ENCODE measurements around the gene SP140.

Gene SP140

DNA sequence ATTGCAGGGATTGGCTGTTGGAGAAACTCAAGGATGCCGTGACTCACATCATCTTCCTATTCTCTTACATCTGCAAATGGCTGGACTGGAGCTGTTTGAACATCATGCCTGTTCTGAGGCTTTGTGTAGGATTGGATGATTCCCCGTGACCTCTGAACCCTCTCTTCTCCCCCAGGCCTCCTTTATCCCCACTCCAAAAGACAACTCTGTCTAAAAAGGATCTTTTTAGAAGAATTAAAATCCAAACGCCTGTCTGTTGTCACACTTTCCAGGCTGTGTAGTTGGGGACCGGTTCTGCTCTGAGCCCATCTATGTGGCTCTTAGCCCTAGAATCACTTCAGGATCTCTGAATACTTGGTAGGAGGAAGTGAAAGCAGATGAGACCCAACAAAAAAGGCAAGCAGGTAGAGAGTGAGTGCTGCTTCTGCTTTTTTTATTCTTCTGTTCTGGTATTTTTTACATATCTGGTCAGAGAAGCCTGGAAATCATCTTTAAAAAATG is 565 bp downstream of the SP140 start:
- peak; percentile 59 for DNase-seq (ENCODE audit: low spot score)
- TF ChIP-seq, protein P1, sequence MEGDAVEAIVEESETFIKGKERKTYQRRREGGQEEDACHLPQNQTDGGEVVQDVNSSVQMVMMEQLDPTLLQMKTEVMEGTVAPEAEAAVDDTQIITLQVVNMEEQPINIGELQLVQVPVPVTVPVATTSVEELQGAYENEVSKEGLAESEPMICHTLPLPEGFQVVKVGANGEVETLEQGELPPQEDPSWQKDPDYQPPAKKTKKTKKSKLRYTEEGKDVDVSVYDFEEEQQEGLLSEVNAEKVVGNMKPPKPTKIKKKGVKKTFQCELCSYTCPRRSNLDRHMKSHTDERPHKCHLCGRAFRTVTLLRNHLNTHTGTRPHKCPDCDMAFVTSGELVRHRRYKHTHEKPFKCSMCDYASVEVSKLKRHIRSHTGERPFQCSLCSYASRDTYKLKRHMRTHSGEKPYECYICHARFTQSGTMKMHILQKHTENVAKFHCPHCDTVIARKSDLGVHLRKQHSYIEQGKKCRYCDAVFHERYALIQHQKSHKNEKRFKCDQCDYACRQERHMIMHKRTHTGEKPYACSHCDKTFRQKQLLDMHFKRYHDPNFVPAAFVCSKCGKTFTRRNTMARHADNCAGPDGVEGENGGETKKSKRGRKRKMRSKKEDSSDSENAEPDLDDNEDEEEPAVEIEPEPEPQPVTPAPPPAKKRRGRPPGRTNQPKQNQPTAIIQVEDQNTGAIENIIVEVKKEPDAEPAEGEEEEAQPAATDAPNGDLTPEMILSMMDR (IDR thresholded peaks at IDR 0.05; ENCODE audit: extremely low read depth, missing control alignments) = no peak

DNA sequence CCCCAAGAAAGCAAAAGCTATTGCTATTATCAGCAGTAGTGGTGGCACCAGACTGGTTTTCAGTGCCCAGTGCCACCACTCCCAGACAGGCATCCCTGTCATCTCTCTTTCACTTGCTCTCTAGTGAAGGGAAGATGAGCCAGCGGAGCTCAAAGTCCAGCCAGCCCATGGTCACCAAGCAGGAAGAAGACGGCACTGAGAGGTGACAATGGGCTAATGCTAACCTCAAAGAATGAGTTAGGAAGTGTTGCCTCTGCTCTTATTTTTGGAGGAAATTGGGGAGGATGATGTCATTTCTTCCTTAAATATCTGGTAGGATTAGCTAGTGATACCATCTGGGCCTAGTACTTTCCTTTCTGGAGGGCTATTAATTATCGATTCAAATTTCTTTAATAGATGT is 1.7 kb downstream of the SP140 start:
- no peak for DNase-seq (ENCODE audit: low spot score)
- TF ChIP-seq, protein P1 (IDR thresholded peaks at IDR 0.05; ENCODE audit: extremely low read depth, missing control alignments) = no peak

DNA sequence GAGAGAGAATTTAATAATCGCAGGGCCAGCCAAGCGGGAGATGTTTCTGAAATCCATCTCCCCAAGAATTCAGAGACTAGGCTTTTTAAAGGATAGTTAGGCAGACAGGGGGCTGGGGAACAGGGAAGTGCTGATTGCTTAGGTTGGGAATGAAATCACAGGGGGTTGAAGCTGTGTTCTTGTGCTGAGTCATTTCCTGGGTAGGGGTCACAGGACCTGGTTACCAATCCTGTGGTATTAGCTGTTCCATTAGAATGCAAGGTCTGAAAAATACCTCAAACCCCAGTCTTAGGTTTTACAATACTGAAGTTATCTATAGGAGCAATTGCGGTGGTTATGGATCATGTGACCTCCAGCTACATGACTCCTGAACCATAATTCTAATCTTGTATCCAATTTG is 4.6 kb downstream of the SP140 start:
- no peak for DNase-seq (ENCODE audit: low spot score)
- TF ChIP-seq, protein P1 (IDR thresholded peaks at IDR 0.05; ENCODE audit: extremely low read depth, missing control alignments) = no peak

DNA sequence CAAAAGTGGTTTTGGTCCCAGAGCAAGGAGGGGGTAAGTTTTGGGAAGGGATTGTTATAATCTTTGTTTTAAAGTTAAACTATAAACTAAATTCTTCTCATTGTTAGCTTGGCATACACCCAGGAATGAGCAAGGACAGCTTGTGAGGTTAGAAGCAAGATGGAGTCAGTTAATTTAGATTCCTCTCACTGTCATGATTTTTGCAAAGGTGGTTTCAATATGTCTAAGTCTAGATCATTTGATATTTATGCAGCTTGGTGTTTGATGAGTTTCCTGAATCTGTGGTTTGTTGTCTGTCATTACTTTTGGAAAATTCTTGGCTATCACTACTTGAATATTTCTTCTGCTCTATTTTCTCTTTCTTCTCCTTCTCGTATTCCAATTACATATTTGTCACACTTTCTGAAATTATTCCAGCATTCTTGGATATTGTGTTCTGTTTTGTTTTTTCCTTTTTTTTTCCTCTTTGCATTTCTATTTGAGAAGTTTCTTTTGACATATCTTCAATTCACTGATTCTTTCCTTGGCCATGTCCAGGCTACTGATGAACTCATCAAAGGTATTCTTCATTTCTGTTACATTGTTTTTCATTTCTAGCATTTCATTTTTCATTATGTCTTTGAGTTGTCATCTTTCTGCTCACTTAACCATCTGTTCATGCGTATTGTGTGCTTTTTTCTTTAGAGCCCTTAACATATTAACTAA is 5.1 kb downstream of the SP140 start:
- DNase-seq (ENCODE audit: low spot score) = no peak
- TF ChIP-seq, protein P1 (IDR thresholded peaks at IDR 0.05; ENCODE audit: extremely low read depth, missing control alignments) = no peak

DNA sequence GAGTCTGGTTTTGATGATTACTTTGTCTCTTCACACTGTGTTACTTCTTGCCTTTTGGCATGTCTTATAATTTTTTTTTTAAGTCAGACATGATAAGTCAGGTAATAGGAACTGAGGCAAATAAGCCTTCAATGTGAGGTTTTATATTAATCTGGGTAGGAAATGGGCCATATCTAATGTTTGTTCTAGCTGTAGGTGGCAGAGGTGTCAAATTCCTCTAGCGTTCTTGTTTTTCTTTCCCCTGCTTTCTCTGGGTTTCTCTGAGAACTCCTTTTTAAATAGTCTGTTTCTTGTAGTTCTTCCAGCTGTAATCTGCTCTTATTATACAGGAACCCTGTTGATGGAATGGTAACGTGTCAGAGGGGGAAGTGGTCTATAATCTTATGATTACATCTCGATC is 5.7 kb downstream of the SP140 start:
- no peak for DNase-seq (ENCODE audit: low spot score)
- TF ChIP-seq, protein P1 (IDR thresholded peaks at IDR 0.05; ENCODE audit: extremely low read depth, missing control alignments) = no peak

DNA sequence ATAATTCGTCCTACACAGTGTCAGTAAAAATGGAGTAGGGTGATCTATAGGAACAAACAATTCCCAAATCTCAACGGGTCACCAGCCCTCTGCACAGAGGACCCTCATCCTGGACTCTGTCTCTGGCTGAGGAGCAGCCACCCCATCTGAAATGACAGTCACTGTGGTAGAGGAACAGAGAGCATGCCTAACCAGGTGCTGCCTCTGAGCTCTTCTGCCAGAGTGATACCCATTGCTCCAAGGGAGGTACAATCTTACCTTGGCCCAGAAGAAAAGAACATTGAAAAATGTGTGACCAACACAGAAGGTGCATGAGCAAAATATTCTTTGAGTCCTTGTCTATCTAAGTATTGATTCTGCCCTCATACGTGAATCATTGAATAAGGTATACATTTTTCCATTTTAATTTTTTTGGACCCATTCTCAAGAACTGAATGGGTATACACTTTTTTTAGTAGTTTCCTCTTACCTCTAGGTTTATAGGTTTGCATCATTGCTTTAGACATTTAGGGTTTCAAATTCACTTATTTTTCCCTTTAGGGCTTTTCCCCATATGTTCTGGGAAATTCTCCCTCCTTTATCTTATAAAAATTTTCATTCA is 8.7 kb downstream of the SP140 start:
- TF ChIP-seq, protein P1 (IDR thresholded peaks at IDR 0.05; ENCODE audit: extremely low read depth, missing control alignments) = no peak
- DNase-seq (ENCODE audit: low spot score) = no peak

DNA sequence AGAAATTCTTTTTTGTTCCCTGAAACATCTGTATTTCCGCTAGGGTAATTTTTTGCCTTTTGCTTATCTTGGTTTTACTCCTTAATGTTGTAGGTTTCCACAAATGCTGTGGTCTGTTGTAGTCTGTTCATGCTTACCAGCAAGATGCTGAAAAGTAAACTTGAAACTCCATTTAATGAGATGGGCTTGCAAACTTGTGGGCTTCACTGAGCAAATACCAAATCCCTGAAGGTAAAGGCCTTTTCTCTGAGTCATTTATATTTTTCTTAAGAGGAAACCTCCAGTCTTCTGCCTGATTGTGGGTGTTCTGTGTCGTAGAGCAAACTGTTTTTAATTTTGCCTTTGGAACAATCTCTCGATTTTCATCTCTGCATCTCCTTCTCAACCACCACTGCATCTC is 9.3 kb downstream of the SP140 start:
- TF ChIP-seq, protein P1 (IDR thresholded peaks at IDR 0.05; ENCODE audit: extremely low read depth, missing control alignments) = no peak
- DNase-seq (ENCODE audit: low spot score) = no peak

All from GM20000 (cell line).